K562 (cell line): ENCODE results near the gene PRKCB. TPM values are rescaled to one million over a fixed set of nuclear protein-coding genes. Genes with fewer than 3 reads are reported as not detected.

Experiments used
- ADNP ChIP-seq: fragments of 200-800 bp; sonication (Bioruptor generic); IDR thresholded peaks from 2 replicates; pipeline ENCODE4 v1.6.1; 2016; ENCODE audit warnings: missing genetic modification characterization, missing compliant biosample characterization
- BRD9 ChIP-seq: fragments of 450-650 bp; IDR thresholded peaks from 2 replicates; pipeline ENCODE4 v1.6.1; 2018; ENCODE audit warnings: low read depth; ENCODE audit not compliant: partially characterized antibody
- CEBPB ChIP-seq: fragments of 450-650 bp; IDR thresholded peaks from 2 replicates; pipeline ENCODE4 v1.6.1; 2016; ENCODE audit warnings: missing genetic modification characterization, missing compliant biosample characterization
- CHAMP1 ChIP-seq: fragments of 450-650 bp; IDR thresholded peaks from 2 replicates; pipeline ENCODE4 v1.6.1; 2016; ENCODE audit warnings: mild to moderate bottlenecking
- DMBX1 ChIP-seq: fragments of 250-450 bp; sonication (Bioruptor Pico); IDR thresholded peaks from 2 replicates; pipeline ENCODE4 v1.8.0; 2022; ENCODE audit warnings: inconsistent platforms, mild to moderate bottlenecking, moderate library complexity, borderline replicate concordance
- ERF ChIP-seq: fragments of 450-650 bp; formaldehyde crosslinking; IDR thresholded peaks from 2 replicates; pipeline ENCODE4 v1.4.0; 2020; ENCODE audit warnings: mild to moderate bottlenecking, mixed read lengths
- HMG20B ChIP-seq: fragments of 250-450 bp; sonication (Bioruptor Pico); IDR thresholded peaks from 2 replicates; pipeline ENCODE4 v1.5.0; 2021; ENCODE audit warnings: mild to moderate bottlenecking
- ID3 ChIP-seq, 2 experiments: fragments of 250-450 bp in 1 of 2; fragments of 450-650 bp in 1 of 2; sonication (Bioruptor Pico) in 1 of 2; IDR thresholded peaks; 2 replicates each; pipeline versions ENCODE4 v1.6.1 to v1.8.0; 2016 to 2021; ENCODE audit warnings: mild to moderate bottlenecking in 2 of 2, moderate library complexity in 2 of 2, missing compliant biosample characterization in 1 of 2, missing genetic modification characterization in 1 of 2
- KLF1 ChIP-seq: fragments of 450-650 bp; IDR thresholded peaks from 2 replicates; pipeline ENCODE4 v1.6.1; 2016; ENCODE audit warnings: missing genetic modification characterization, missing compliant biosample characterization
- LEF1 ChIP-seq: fragments of 450-650 bp; IDR thresholded peaks from 2 replicates; pipeline ENCODE4 v1.6.1; 2016; ENCODE audit warnings: mild to moderate bottlenecking
- MAZ ChIP-seq, 2 experiments: fragments of 450-650 bp in 1 of 2; sonication (generic) in 1 of 2; formaldehyde crosslinking; IDR thresholded peaks in 1 of 2; conservative IDR thresholded peaks in 1 of 2; 2 replicates each; pipeline versions ENCODE4 v1.4.0 to v1.5.0; 2020; ENCODE audit warnings: mild to moderate bottlenecking in 1 of 2, missing genetic modification reagents in 1 of 2
- SMAD1 ChIP-seq: fragments of 150-350 bp; IDR thresholded peaks from 2 replicates; pipeline ENCODE4 v1.6.1; 2014; ENCODE audit warnings: low read length, low read depth; ENCODE audit not compliant: partially characterized antibody
- SMARCA4 ChIP-seq: fragments of 450-650 bp; IDR thresholded peaks from 2 replicates; pipeline ENCODE4 v1.6.1; 2016
- UBTF ChIP-seq, 2 experiments: IDR thresholded peaks; 2 replicates each; pipeline ENCODE4 v1.6.1; 2012; ENCODE audit warnings: improper control_type of control experiment in 2 of 2, low read depth in 2 of 2, low read length in 2 of 2, borderline replicate concordance in 1 of 2
- ZNF592 ChIP-seq: fragments of 450-650 bp; IDR thresholded peaks from 2 replicates; pipeline ENCODE4 v1.6.1; 2017; ENCODE audit warnings: antibody characterized with exemption, mild to moderate bottlenecking
- ZNF76 ChIP-seq: fragments of 250-450 bp; sonication (Bioruptor Pico); IDR thresholded peaks from 2 replicates; pipeline ENCODE4 v1.4.0; 2020; ENCODE audit warnings: mild to moderate bottlenecking, moderate library complexity, borderline replicate concordance
- polyA plus RNA-seq, 8 experiments: library from polyadenylated mRNA; depleted of rRNA in 4 of 8; stranded (reverse) in 5 of 8; unstranded in 3 of 8; fragments of >200 nt; fragmentation: Nextera tagmentation in 2 of 8; fragmentation: Illumina TruSeq in 1 of 8; extraction: Ambion mirVana in 2 of 8; extraction: Trizol in 1 of 8; gene quantifications; 2 replicates each; pipeline versions ENCODE4 v1.2.1 to v1.2.3, GENCODE V29; 2011 to 2014; ENCODE audit warnings: inconsistent platforms in 1 of 8, missing spikeins in 1 of 8
- total RNA-seq, 7 experiments: library from RNA; depleted of rRNA in 6 of 7; stranded (reverse); fragments of >200 nt in 6 of 7; fragmentation: Illumina TruSeq in 2 of 7; extraction: Trizol in 2 of 7; gene quantifications; 2 replicates each; pipeline versions ENCODE4 v1.2.1 to v1.2.3, GENCODE V29; 2011 to 2021; ENCODE audit warnings: low replicate concordance in 1 of 7

The PRKCB gene
- total and polyA plus RNA-seq, 9 of the 15 experiments (the other 6 are each of a cell fraction or from before 2014, with no cell fraction given): 49.9 to 276 (median 148) TPM

- TF ChIP-seq CHAMP1 (no peak), CEBPB (tag) (peak; percentile 32; the same call in 1 of the 2 replicates), BRD9 (peak; percentile 27), MAZ (CRISPR knock-in tag; conservative IDR thresholded peaks at IDR 0.05 in 1 of 2, IDR thresholded peaks at IDR 0.05 in 1 of 2) (no peak), SMARCA4 (no peak), ID3 (CRISPR knock-in tag; IDR thresholded peaks at IDR 0.05) (no peak), ID3 (tag; IDR thresholded peaks at IDR 0.05) (0 out of 2 replicates have a peak, but pooled peaks have one; percentile 27), KLF1 (tag) (no peak), DMBX1 (CRISPR knock-in tag) (peak; percentile 63), LEF1 (no peak), ERF (CRISPR knock-in tag) (no peak), ZNF592 (peak; percentile 63), UBTF (IDR thresholded peaks at IDR 0.05; ENCODE audit: borderline replicate concordance in 1 of 2, low read depth in 2 of 2, low read length in 2 of 2) (no peak), HMG20B (CRISPR knock-in tag) (no peak), SMAD1 (no peak), ZNF76 (0 out of 2 replicates have a peak, but pooled peaks have one; percentile 27), ADNP (tag) (0 out of 2 replicates have a peak, but pooled peaks have one; percentile 4)
- TF ChIP-seq, all 486 proteins: peak for 11
These were observed 64.1 kb downstream of the PRKCB start (continued) for GRCh38 chr16:23899869-23900268.
